Raji (cell line): Measurements from ENCODE around the gene APLF.

Experiments used
- POLR2A ChIP-seq: IDR thresholded peaks from 2 replicates; pipeline ENCODE4 v1.6.1; 2011; ENCODE audit warnings: low read depth, low read length, control low read depth; ENCODE audit not compliant: insufficient read depth

The APLF gene

GRCh38 chr2:68487773-68488355, 20.5 kb downstream of the APLF start:
- TF ChIP-seq POLR2A = no peak

GRCh38 chr2:68489282-68489681, 21.9 kb downstream of the APLF start:
- no peak for TF ChIP-seq POLR2A

- TF ChIP-seq POLR2A = no peak
Measured at GRCh38 chr2:68491582-68491981, 24.2 kb downstream of the APLF start.

- no peak for TF ChIP-seq POLR2A
Measured at GRCh38 chr2:68499133-68499532, 31.7 kb downstream of the APLF start.

GRCh38 chr2:68500649-68501048, 33.3 kb downstream of the APLF start:
- TF ChIP-seq POLR2A = no peak

GRCh38 chr2:68501768-68502167, 34.4 kb downstream of the APLF start:
- TF ChIP-seq POLR2A = no peak

GRCh38 chr2:68505603-68506159, 38.3 kb downstream of the APLF start:
- no peak for TF ChIP-seq POLR2A

GRCh38 chr2:68506170-68506569, 38.8 kb downstream of the APLF start:
- TF ChIP-seq POLR2A = no peak

- no peak for TF ChIP-seq POLR2A
Measured at GRCh38 chr2:68512326-68512725, 44.9 kb downstream of the APLF start.

GRCh38 chr2:68512966-68513365, 45.6 kb downstream of the APLF start:
- TF ChIP-seq POLR2A = no peak

GRCh38 chr2:68514316-68514929, 47.0 kb downstream of the APLF start:
- no peak for TF ChIP-seq POLR2A

- no peak for TF ChIP-seq POLR2A
Measured at GRCh38 chr2:68516051-68516955, 48.9 kb downstream of the APLF start.

- no peak for TF ChIP-seq POLR2A
Measured at GRCh38 chr2:68519236-68519635, 51.9 kb downstream of the APLF start.

- TF ChIP-seq POLR2A = no peak
Measured at GRCh38 chr2:68521037-68521436, 53.7 kb downstream of the APLF start.

- TF ChIP-seq POLR2A = no peak
Measured at GRCh38 chr2:68536000-68536399, 68.6 kb downstream of the APLF start.

GRCh38 chr2:68537011-68537410, 69.6 kb downstream of the APLF start:
- TF ChIP-seq POLR2A = no peak
